GM12874 (cell line): ENCODE results near the gene RASA2.

Source experiments
- CTCF ChIP-seq: IDR thresholded peaks from 2 replicates; pipeline ENCODE4 v1.5.1; 2011; ENCODE audit warnings: low read depth, mild to moderate bottlenecking, control low read depth, low read length, moderate library complexity; ENCODE audit not compliant: insufficient read depth

RASA2 gene

GRCh38 chr3:141564241-141564640 lies 77.4 kb downstream of the RASA2 start:
- TF ChIP-seq CTCF = no peak

- no peak for TF ChIP-seq CTCF
Measured at GRCh38 chr3:141570068-141570467, 83.2 kb downstream of the RASA2 start.

- peak; percentile 17; the same call in 1 of the 2 replicates for TF ChIP-seq CTCF
Measured at GRCh38 chr3:141575879-141576743, 89.3 kb downstream of the RASA2 start.

- TF ChIP-seq CTCF = no peak
Measured at GRCh38 chr3:141576744-141577052, 89.9 kb downstream of the RASA2 start.

- no peak for TF ChIP-seq CTCF
Measured at GRCh38 chr3:141578202-141578973, 91.6 kb downstream of the RASA2 start.

GRCh38 chr3:141594357-141594756 lies 107.5 kb downstream of the RASA2 start:
- no peak for TF ChIP-seq CTCF

- TF ChIP-seq CTCF = no peak
Measured at GRCh38 chr3:141597931-141598330, 111.1 kb downstream of the RASA2 start.
